HepG2 (cell line): ENCODE data around the gene SRRM3. TPM values are rescaled to one million over a fixed set of nuclear protein-coding genes. Genes with fewer than 3 reads are reported as not detected.

ENCODE experiments used
- CAMTA2 ChIP-seq: sonication (generic); formaldehyde crosslinking; IDR thresholded peaks from 2 replicates; pipeline ENCODE4 v1.4.0; 2020; ENCODE audit warnings: mild to moderate bottlenecking, missing genetic modification reagents, borderline replicate concordance
- FOSL2 ChIP-seq: sonication (generic); formaldehyde crosslinking; IDR thresholded peaks from 2 replicates; pipeline ENCODE4 v1.4.0; 2020; ENCODE audit warnings: missing genetic modification reagents
- HNRNPK ChIP-seq: fragments of 200-400 bp; formaldehyde crosslinking; IDR thresholded peaks from 2 replicates; pipeline ENCODE4 v1.6.1; 2018; ENCODE audit warnings: low read length, low read depth, moderate library complexity, mild to moderate bottlenecking; ENCODE audit not compliant: poor library complexity, severe bottlenecking
- HOXA3 ChIP-seq: sonication (generic); formaldehyde crosslinking; IDR thresholded peaks from 2 replicates; pipeline ENCODE4 v1.5.0; 2020; ENCODE audit warnings: missing genetic modification reagents
- HOXA5 ChIP-seq: sonication (generic); formaldehyde crosslinking; IDR thresholded peaks from 2 replicates; pipeline ENCODE4 v1.4.0; 2020; ENCODE audit warnings: missing genetic modification reagents
- KDM5B ChIP-seq: sonication (generic); formaldehyde crosslinking; IDR thresholded peaks from 2 replicates; pipeline ENCODE4 v1.4.0; 2020; ENCODE audit warnings: missing genetic modification reagents, mild to moderate bottlenecking, borderline replicate concordance
- MED13 ChIP-seq: sonication (generic); formaldehyde crosslinking; IDR thresholded peaks from 2 replicates; pipeline ENCODE4 v1.5.0; 2020; ENCODE audit warnings: missing genetic modification reagents
- MIER2 ChIP-seq: IDR thresholded peaks from 2 replicates; pipeline ENCODE4 v1.6.1; 2016; ENCODE audit warnings: missing biosample characterization, missing genetic modification reagents
- MLX ChIP-seq: IDR thresholded peaks from 2 replicates; pipeline ENCODE4 v1.6.1; 2016
- POGK ChIP-seq: sonication (generic); formaldehyde crosslinking; conservative IDR thresholded peaks from 2 replicates; pipeline ENCODE4 v1.8.0; 2022; ENCODE audit warnings: mild to moderate bottlenecking, moderate library complexity, missing genetic modification reagents
- POGZ ChIP-seq: sonication (generic); formaldehyde crosslinking; IDR thresholded peaks from 2 replicates; pipeline ENCODE4 v1.4.0; 2020; ENCODE audit warnings: mild to moderate bottlenecking, missing genetic modification reagents
- POLR2AphosphoS2 ChIP-seq: IDR thresholded peaks from 2 replicates; pipeline ENCODE4 v1.6.1; 2011; ENCODE audit warnings: low read depth, low read length, improper control_type of control experiment
- SRY ChIP-seq: sonication (generic); formaldehyde crosslinking; IDR thresholded peaks from 2 replicates; pipeline ENCODE4 v1.8.0; 2022; ENCODE audit warnings: mild to moderate bottlenecking, missing genetic modification reagents
- TEAD2 ChIP-seq: sonication (generic); formaldehyde crosslinking; IDR thresholded peaks from 2 replicates; pipeline ENCODE4 v1.9.0; 2021; ENCODE audit warnings: missing genetic modification reagents
- ZHX1 ChIP-seq: sonication (generic); formaldehyde crosslinking; IDR thresholded peaks from 2 replicates; pipeline ENCODE4 v1.8.1; 2022; ENCODE audit warnings: low read depth, mild to moderate bottlenecking, missing genetic modification reagents
- ZNF136 ChIP-seq: sonication (generic); formaldehyde crosslinking; IDR thresholded peaks from 2 replicates; pipeline ENCODE4 v1.8.1; 2022; ENCODE audit warnings: low read depth, mild to moderate bottlenecking, moderate library complexity, missing genetic modification reagents
- ZNF205 ChIP-seq: IDR thresholded peaks from 2 replicates; pipeline ENCODE4 v1.6.1; 2018; ENCODE audit warnings: missing biosample characterization, missing genetic modification reagents
- ZNF800 ChIP-seq: sonication (generic); formaldehyde crosslinking; IDR thresholded peaks from 2 replicates; pipeline ENCODE4 v1.4.0; 2020; ENCODE audit warnings: missing genetic modification reagents
- ZSCAN20 ChIP-seq: sonication (generic); formaldehyde crosslinking; IDR thresholded peaks from 2 replicates; pipeline ENCODE4 v1.4.0; 2020; ENCODE audit warnings: missing genetic modification reagents, mild to moderate bottlenecking, borderline replicate concordance
- ZUFSP ChIP-seq: sonication (generic); formaldehyde crosslinking; IDR thresholded peaks from 2 replicates; pipeline ENCODE4 v1.9.0; 2021; ENCODE audit warnings: missing genetic modification reagents, mild to moderate bottlenecking, borderline replicate concordance
- polyA plus RNA-seq, 8 experiments: library from polyadenylated mRNA; depleted of rRNA in 3 of 8; stranded (reverse) in 7 of 8; unstranded in 1 of 8; fragments of >200 nt; fragmentation: Illumina TruSeq in 4 of 8; extraction: Trizol in 4 of 8; gene quantifications; 2 replicates each; pipeline versions ENCODE4 v1.2.1 to v1.2.3, GENCODE V29; 2011 to 2016; ENCODE audit warnings: low read depth in 4 of 8, missing spikeins in 1 of 8, mixed read lengths in 1 of 8; ENCODE audit not compliant: insufficient read depth in 1 of 8
- total RNA-seq, 5 experiments: library from RNA; depleted of rRNA; stranded (reverse); fragments of >200 nt; fragmentation: Illumina TruSeq; extraction: Trizol; gene quantifications; 2 replicates each; pipeline ENCODE4 v1.2.3, GENCODE V29; 2016; ENCODE audit warnings: low read depth in 1 of 5

The SRRM3 gene
- total and polyA plus RNA-seq, 2 of the 13 experiments (the other 11 are each of a cell fraction or from before 2014, with no cell fraction given): 0.13 to 0.54 TPM

GRCh38 chr7:76291351-76292212 is 89.9 kb downstream of the SRRM3 start (continued):
- peak; percentile 40; the same call in 1 of the 2 replicates for TF ChIP-seq POGK (CRISPR knock-in tag)
- peak; percentile 72; the same call in 1 of the 2 replicates for TF ChIP-seq KDM5B (CRISPR knock-in tag)
- 0 out of 2 replicates have a peak, but pooled peaks have one; percentile 44 for TF ChIP-seq MIER2
- peak; percentile 66 for TF ChIP-seq HOXA3
- 0 out of 2 replicates have a peak, but pooled peaks have one; percentile 15 for TF ChIP-seq ZNF136
- no peak for TF ChIP-seq ZSCAN20 (CRISPR knock-in tag)
- no peak for TF ChIP-seq SRY (CRISPR knock-in tag)
- 0 out of 2 replicates have a peak, but pooled peaks have one; percentile 35 for TF ChIP-seq HOXA5 (CRISPR knock-in tag)
- TF ChIP-seq CAMTA2 (CRISPR knock-in tag): no peak
- TF ChIP-seq POLR2AphosphoS2: no peak
- TF ChIP-seq ZUFSP (CRISPR knock-in tag): no peak
- TF ChIP-seq FOSL2 (CRISPR knock-in tag): peak; percentile 94
- TF ChIP-seq TEAD2 (CRISPR knock-in tag): no peak
- TF ChIP-seq MED13 (CRISPR knock-in tag): no peak
- no peak for TF ChIP-seq MLX (CRISPR knock-in tag)
- TF ChIP-seq HNRNPK: no peak
- peak; percentile 57; the same call in 1 of the 2 replicates for TF ChIP-seq ZNF205 (CRISPR knock-in tag)
- 0 out of 2 replicates have a peak, but pooled peaks have one; percentile 23 for TF ChIP-seq ZHX1 (CRISPR knock-in tag)
- peak; percentile 49; the same call in 1 of the 2 replicates for TF ChIP-seq POGZ
- TF ChIP-seq ZNF800: no peak
